ENCODE results near the gene SLC25A20. TPM values are rescaled to one million over a fixed set of nuclear protein-coding genes. Genes with fewer than 3 reads are reported as not detected.

SLC25A20 gene
- total RNA-seq, 6 experiments from 2014 or later = 54.4 to 114 (median 82.3) TPM

DNA sequence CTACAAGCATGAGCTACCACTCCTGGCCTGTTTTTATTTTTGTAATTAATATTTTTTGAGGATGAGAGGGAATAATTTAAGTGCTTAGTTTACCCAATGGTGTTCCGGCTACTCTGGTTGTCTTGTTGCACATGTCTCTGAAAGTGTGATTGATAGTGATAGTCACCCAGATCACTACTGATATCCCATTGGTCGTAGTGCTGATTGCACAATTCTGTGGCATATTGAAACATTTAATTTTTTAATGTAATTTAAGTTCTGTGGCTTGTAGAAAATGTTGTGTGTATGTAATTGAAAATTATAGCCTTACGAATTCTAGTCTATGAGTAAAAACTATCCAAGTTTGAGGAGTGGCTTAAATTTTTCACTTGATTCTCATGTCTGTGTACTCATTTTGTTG lies 31.9 kb upstream of the SLC25A20 start:
- H3K4me1 ChIP-seq = peaks cover 0 to 33% (median 6%) of the 10 kb centered on the region in 4 donors
- no peak for DNase-seq
- H3K27me3 ChIP-seq = no peaks in the 10 kb centered on the region
- no peak for ATAC-seq
- H3K4me3 ChIP-seq = no peak overlapping the region
- peaks cover 0 to 26% (median 7%) of the 10 kb centered on the region in 4 donors for H3K36me3 ChIP-seq
- no peaks in the 10 kb centered on the region for H3K9me3 ChIP-seq
- intact Hi-C loops (cut with DNase I) = no loop called here
- no peak overlapping the region for H3K27ac ChIP-seq
- WGBS (ENCODE audit: insufficient coverage, low coverage, low lambda C conversion rate, missing lambda C conversion rate) = 78% methylated on average over 3 of the region's 3 CpGs
- TF ChIP-seq POLR2A (IDR thresholded peaks at IDR 0.05) = no peak
- TF ChIP-seq, protein P1, sequence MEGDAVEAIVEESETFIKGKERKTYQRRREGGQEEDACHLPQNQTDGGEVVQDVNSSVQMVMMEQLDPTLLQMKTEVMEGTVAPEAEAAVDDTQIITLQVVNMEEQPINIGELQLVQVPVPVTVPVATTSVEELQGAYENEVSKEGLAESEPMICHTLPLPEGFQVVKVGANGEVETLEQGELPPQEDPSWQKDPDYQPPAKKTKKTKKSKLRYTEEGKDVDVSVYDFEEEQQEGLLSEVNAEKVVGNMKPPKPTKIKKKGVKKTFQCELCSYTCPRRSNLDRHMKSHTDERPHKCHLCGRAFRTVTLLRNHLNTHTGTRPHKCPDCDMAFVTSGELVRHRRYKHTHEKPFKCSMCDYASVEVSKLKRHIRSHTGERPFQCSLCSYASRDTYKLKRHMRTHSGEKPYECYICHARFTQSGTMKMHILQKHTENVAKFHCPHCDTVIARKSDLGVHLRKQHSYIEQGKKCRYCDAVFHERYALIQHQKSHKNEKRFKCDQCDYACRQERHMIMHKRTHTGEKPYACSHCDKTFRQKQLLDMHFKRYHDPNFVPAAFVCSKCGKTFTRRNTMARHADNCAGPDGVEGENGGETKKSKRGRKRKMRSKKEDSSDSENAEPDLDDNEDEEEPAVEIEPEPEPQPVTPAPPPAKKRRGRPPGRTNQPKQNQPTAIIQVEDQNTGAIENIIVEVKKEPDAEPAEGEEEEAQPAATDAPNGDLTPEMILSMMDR (IDR thresholded peaks at IDR 0.05) = no peak

DNA sequence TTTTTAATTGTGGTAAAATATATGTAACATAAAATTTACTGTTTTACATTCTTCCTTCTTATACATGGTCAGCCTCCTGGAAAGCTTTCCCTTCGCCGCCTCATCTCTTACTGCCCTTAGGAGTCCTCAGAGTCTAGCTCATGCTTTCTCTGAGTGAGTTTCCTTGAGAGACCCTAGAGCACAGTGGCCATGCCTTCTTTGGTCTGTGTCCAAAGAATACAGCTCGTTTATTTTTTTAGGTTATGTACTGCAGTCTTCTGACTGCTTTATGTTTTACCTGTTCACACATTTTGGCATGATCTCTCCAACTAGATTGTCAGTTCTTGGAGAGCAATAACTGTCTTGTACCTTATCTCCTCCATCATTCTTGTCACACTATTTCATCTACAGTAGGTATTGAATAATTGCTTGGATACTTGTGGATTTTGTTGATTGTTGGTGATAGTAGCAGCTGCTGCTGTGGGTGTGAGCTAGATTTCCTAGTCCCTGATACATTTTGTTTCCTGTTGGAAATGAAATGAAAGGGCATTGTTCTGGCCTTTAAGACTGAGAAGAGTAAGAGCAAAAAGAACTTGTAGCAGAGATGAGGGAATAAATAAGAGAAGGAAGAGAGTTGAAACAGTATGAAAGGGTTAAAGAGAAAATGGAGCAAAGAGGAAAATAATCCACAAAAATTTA lies 30.8 kb upstream of the SLC25A20 start:
- no peak overlapping the region for H3K4me3 ChIP-seq
- no peaks in the 10 kb centered on the region for H3K27me3 ChIP-seq
- peaks cover 0 to 31% (median 9%) of the 10 kb centered on the region in 4 donors for H3K36me3 ChIP-seq
- 40% methylated on average over 2 of the region's 3 CpGs for whole genome bisulfite sequencing (ENCODE audit: insufficient coverage, low coverage, low lambda C conversion rate, missing lambda C conversion rate)
- DNase-seq (no peak), ATAC-seq (no peak)
- intact Hi-C loops (cut with DNase I) = no loop called here
- TF ChIP-seq, protein P1 (IDR thresholded peaks at IDR 0.05) = no peak
- TF ChIP-seq POLR2A (IDR thresholded peaks at IDR 0.05) = no peak
- H3K9me3 ChIP-seq = no peaks in the 10 kb centered on the region
- H3K4me1 ChIP-seq = peaks cover 0 to 33% (median 6%) of the 10 kb centered on the region in 4 donors
- no peak overlapping the region for H3K27ac ChIP-seq

DNA sequence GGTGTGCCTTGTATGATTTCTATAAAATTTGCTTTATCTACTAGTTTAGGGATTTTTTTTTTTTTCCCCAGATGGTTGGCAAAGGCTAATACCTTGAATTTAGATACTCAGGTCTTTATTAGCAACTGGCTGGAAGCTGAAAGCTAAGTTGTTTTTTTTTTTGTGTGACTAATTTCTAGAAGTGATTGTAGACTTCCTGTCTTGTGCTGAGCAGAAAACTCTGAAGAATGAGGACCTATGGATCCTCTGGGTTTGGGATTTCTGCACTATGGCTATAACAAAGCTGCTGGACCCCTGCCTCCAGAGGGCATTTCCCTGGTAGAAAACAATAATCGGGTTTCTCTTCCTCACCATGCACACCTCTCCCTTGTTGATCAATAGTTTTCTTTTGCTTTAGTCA lies 30.0 kb upstream of the SLC25A20 start:
- Histone ChIP-seq H3K4me3 (no peak overlapping the region), H3K4me1 (peaks cover 0 to 33% (median 6%) of the 10 kb centered on the region in 4 donors), H3K27me3 (no peaks in the 10 kb centered on the region), H3K9me3 (no peaks in the 10 kb centered on the region), H3K36me3 (peaks cover 0 to 32% (median 11%) of the 10 kb centered on the region in 4 donors), H3K27ac (no peak overlapping the region)
- intact Hi-C loops (cut with DNase I) = no loop called here
- no peak for TF ChIP-seq POLR2A (IDR thresholded peaks at IDR 0.05)
- TF ChIP-seq, protein P1 (IDR thresholded peaks at IDR 0.05) = no peak
- ATAC-seq = no peak
- no peak for DNase-seq
- WGBS (ENCODE audit: insufficient coverage, low coverage, low lambda C conversion rate, missing lambda C conversion rate) = 53% methylated on average over 1 of the region's 1 CpG

DNA sequence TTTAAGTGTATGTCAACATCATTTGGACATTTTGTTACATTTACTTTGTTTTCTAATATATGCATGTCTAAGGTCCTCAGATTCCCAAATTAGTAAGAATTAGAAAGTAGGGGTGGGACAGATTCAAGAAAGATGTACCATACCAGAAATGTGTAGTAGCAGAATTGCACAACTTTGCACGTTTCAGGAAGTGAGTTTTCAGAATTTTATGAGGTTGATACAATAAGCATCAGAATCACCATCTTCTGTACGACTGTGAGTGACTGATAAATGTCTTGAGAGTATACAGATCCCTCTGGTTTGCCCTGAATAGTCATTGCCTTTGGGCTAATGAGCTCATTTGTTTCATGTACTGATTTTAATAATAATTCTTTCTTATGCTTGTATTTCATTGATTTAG lies 29.2 kb upstream of the SLC25A20 start:
- Histone ChIP-seq H3K27ac (no peak overlapping the region), H3K4me3 (no peak overlapping the region), H3K36me3 (peaks cover 0 to 31% (median 12%) of the 10 kb centered on the region in 4 donors), H3K4me1 (peaks cover 0 to 33% (median 6%) of the 10 kb centered on the region in 4 donors), H3K27me3 (no peaks in the 10 kb centered on the region), H3K9me3 (no peaks in the 10 kb centered on the region)
- DNase-seq (no peak), ATAC-seq (no peak)
- WGBS (ENCODE audit: insufficient coverage, low coverage, low lambda C conversion rate, missing lambda C conversion rate) = 29% methylated on average over 2 of the region's 2 CpGs
- TF ChIP-seq, protein P1 (IDR thresholded peaks at IDR 0.05) = no peak
- no peak for TF ChIP-seq POLR2A (IDR thresholded peaks at IDR 0.05)
- intact Hi-C loops (cut with DNase I) = no loop called here
